A549 (cell line): ENCODE measurements around the gene HIVEP1. TPM values are rescaled to one million over a fixed set of nuclear protein-coding genes. Genes with fewer than 3 reads are reported as not detected.

Experiments
- ATAC-seq, 2 experiments: fragments of 200-7000 bp in 1 of 2; fragments of >200 bp in 1 of 2; cut with Nextera tagmentation in 1 of 2; cut with Tn5 transposase in 1 of 2; 3 replicates each; pipeline versions ENCODE4 v1.8.0 to v1.9.1; 2018 to 2020; ENCODE audit warnings: mild to moderate bottlenecking in 1 of 2, moderate library complexity in 1 of 2
- CTCF ChIA-PET: fragments of 300-600 bp; sonication (Branson Sonifier 250); formaldehyde crosslinking; extraction: SDS; loops from one replicate; lab custom pipeline; 2021; ENCODE audit warnings: antibody characterized with exemption, inconsistent platforms; lab: Yijun Ruan, JAX
- POLR2A ChIA-PET: fragments of 350-600 bp; formaldehyde crosslinking; extraction: SDS; loops from one replicate; lab custom pipeline; 2021; ENCODE audit warnings: antibody characterized with exemption, inconsistent platforms; lab: Yijun Ruan, JAX
- DNase-seq, 2 experiments: peaks; one replicate each; pipeline versions ENCODE4 v3.0.0 to v3.0.0-alpha.2; 2011 to 2016; ENCODE audit warnings: low read depth in 1 of 2, low spot score in 1 of 2
- FAIRE-seq: peaks from 2 replicates; lab custom pipeline; 2011; peaks lifted over from hg19 to GRCh38; lab: Jason Lieb, UNC
- H3K27ac ChIP-seq, 2 experiments: fragments of >200 bp; sonication (Bioruptor Twin); formaldehyde crosslinking; 3 replicates each; pipeline ENCODE4 v1.5.1; 2016 to 2017
- H3K4me1 ChIP-seq: fragments of >200 bp; sonication (Bioruptor Twin); formaldehyde crosslinking; 3 replicates; pipeline ENCODE4 v1.6.1; 2016
- H3K4me2 ChIP-seq: fragments of >200 bp; sonication (Bioruptor Twin); formaldehyde crosslinking; 3 replicates; pipeline ENCODE4 v1.6.1; 2016
- H3K4me3 ChIP-seq: fragments of >200 bp; sonication (Bioruptor Twin); formaldehyde crosslinking; 3 replicates; pipeline ENCODE4 v1.5.1; 2016
- H3K9me3 ChIP-seq: fragments of >200 bp; sonication (Bioruptor Twin); formaldehyde crosslinking; 3 replicates; pipeline ENCODE4 v1.6.1; 2016
- CBX2 ChIP-seq: fragments of 200-600 bp; sonication (generic); IDR thresholded peaks from 2 replicates; pipeline ENCODE4 v1.6.1; 2016; ENCODE audit warnings: low read depth, mild to moderate bottlenecking, borderline replicate concordance
- EP300 ChIP-seq, 2 experiments: fragments of >200 bp; sonication (Bioruptor Twin); formaldehyde crosslinking; IDR thresholded peaks; 2 replicates in 1 of 2; 3 replicates in 1 of 2; pipeline ENCODE4 v1.6.1; 2016 to 2017
- FOSL2 ChIP-seq, 2 experiments: fragments of 450-650 bp in 1 of 2; fragments of >200 bp in 1 of 2; sonication (Bioruptor Twin) in 1 of 2; formaldehyde crosslinking; IDR thresholded peaks; 2 replicates each; pipeline versions ENCODE4 v1.5.0 to v1.6.1; 2016 to 2020; ENCODE audit warnings: mild to moderate bottlenecking in 1 of 2, moderate library complexity in 1 of 2
- GATA3 ChIP-seq: IDR thresholded peaks from 2 replicates; pipeline ENCODE4 v1.6.1; 2012; ENCODE audit warnings: borderline replicate concordance
- JUN ChIP-seq, 2 experiments: fragments of >200 bp; sonication (Bioruptor Twin); formaldehyde crosslinking; IDR thresholded peaks; 2 replicates in 1 of 2; 3 replicates in 1 of 2; pipeline ENCODE4 v1.6.1; 2016 to 2017
- JUNB ChIP-seq: fragments of >200 bp; sonication (Bioruptor Twin); formaldehyde crosslinking; IDR thresholded peaks from 2 replicates; pipeline ENCODE4 v1.6.1; 2016
- MAFK ChIP-seq: fragments of 450-650 bp; IDR thresholded peaks from 2 replicates; pipeline ENCODE4 v1.6.1; 2014; ENCODE audit not compliant: partially characterized antibody
- MYC ChIP-seq: IDR thresholded peaks from 2 replicates; pipeline ENCODE4 v1.6.1; 2012; ENCODE audit warnings: mild to moderate bottlenecking, inconsistent platforms, low read length, improper control_type of control experiment, borderline replicate concordance
- PHF8 ChIP-seq: fragments of 200-600 bp; sonication (generic); IDR thresholded peaks from 2 replicates; pipeline ENCODE4 v1.6.1; 2016; ENCODE audit warnings: low read depth, mild to moderate bottlenecking, antibody characterized with exemption, moderate library complexity, borderline replicate concordance
- SREBF2 ChIP-seq: fragments of 450-650 bp; IDR thresholded peaks from 2 replicates; pipeline ENCODE4 v1.6.1; 2014; ENCODE audit warnings: mild to moderate bottlenecking, moderate library complexity
- ZC3H11A ChIP-seq: fragments of 450-650 bp; IDR thresholded peaks from 2 replicates; pipeline ENCODE4 v1.6.1; 2014; ENCODE audit warnings: antibody characterized with exemption, mild to moderate bottlenecking
- ZFP36 ChIP-seq: fragments of 450-650 bp; IDR thresholded peaks from 2 replicates; pipeline ENCODE4 v1.6.1; 2014; ENCODE audit warnings: borderline replicate concordance; ENCODE audit not compliant: partially characterized antibody
- WGBS: methylation state at CpG from one replicate; pipeline ENCODE4 v1.1.6; 2017; ENCODE audit errors: missing lambda C conversion rate; 5-methylcytosine and 5-hydroxymethylcytosine counted together
- polyA plus RNA-seq, 4 experiments: library from polyadenylated mRNA; depleted of rRNA in 3 of 4; stranded (reverse); fragments of >200 nt; fragmentation: RNase III in 1 of 4; extraction: RNeasy Plus Mini Kit Qiagen cat#74134 plus additional on column Dnase treatment in 1 of 4; gene quantifications; 2 replicates in 3 of 4; 3 replicates in 1 of 4; pipeline ENCODE4 v1.2.3, GENCODE V29; 2011 to 2017
- TF ChIP-seq, protein P1 (sequence below): IDR thresholded peaks from 2 replicates; pipeline ENCODE4 v1.6.1; 2012
- TF ChIP-seq, protein P2 (sequence below): IDR thresholded peaks from 2 replicates; pipeline ENCODE4 v1.6.1; 2012
- TF ChIP-seq, protein P3 (sequence below): fragments of 200-600 bp; sonication (generic); IDR thresholded peaks from 2 replicates; pipeline ENCODE4 v1.6.1; 2016; ENCODE audit warnings: antibody characterized with exemption, mild to moderate bottlenecking, moderate library complexity

HIVEP1 gene
- polyA plus RNA-seq, 2 of the 4 experiments (the other 2 are of a cell fraction), result 5.8 to 10.5 TPM

DNA sequence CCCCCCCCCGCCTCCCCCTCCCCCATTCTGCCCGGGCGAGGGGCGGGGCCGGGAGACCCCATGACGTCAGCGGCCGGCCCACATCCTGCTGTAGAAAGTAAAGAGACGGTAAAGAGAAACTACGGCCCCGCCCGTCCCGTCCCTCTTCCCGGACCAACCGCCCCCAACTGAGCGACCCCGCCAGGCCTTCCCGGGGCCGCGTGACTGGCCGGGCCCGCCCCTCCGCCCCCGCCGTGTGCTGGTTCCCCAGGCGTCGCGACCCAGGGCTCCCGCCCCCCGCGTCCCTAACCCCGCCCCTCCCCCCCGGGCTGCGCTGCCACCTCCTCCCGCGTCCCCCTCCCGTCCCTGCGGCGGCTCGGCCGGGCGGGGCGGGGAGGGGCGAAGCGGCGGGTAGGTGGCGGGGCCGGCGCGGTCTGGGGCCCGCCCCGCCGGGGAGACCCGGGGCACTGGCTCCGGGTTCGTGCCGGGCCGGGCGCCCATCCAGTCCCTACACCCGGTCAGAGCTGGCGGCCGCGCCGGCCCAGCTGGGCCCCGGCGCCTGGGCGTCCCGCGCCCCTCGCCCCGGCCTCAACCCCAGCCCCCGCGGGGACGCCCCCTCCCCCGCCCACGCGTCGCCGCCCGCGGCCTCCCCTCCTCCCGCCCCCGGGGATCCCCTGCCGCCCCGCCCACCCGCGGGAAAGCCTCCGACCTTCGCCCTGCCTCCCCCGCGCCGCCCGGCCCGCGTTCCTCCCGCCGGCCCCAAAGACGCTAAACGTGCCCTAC is 655 bp upstream of the HIVEP1 start:
- DNase-seq, result peak; percentile 75 to 95
- no peak for TF ChIP-seq FOSL2 (IDR thresholded peaks at IDR 0.05)
- no peak for TF ChIP-seq FOSL2 (CRISPR knock-in tag; IDR thresholded peaks at IDR 0.05)
- TF ChIP-seq JUNB, result peak; percentile 41
- peak; percentile 53 for TF ChIP-seq GATA3
- peak in 1 of 2 experiments; percentile 62; a peak in 1 of 5 replicates for TF ChIP-seq EP300 (IDR thresholded peaks at IDR 0.05)
- peak; percentile 45 to 68; a peak in 3 of 5 replicates for TF ChIP-seq JUN (IDR thresholded peaks at IDR 0.05)
- H3K9me3 ChIP-seq, result no peaks in the 10 kb centered on the region
- H3K4me3 ChIP-seq, result peak overlapping the region; percentile 84
- FAIRE-seq, result no peak
- H3K27ac ChIP-seq, result peak overlapping the region; percentile 82 to 100
- H3K4me1 ChIP-seq, result peaks cover 22% of the 10 kb centered on the region
- H3K4me2 ChIP-seq, result peak overlapping the region; percentile 88; the same call in 2 of the 3 replicates
- ChIA-PET CTCF (interaction anchor here (0.5 to 1.4 kb wide), 2 partner anchors 296 to 356 kb away, joined by 3 to 5 read pairs; no protein-coding TSS in a partner anchor), POLR2A (interaction anchor here (1.6 to 2.3 kb wide), 2 partner anchors 240 to 241 kb away, joined by 7 read pairs; no protein-coding TSS in a partner anchor)
- peak; percentile 66 to 83 for ATAC-seq
- 0% methylated on average over 1 of the region's 99 CpGs for WGBS

DNA sequence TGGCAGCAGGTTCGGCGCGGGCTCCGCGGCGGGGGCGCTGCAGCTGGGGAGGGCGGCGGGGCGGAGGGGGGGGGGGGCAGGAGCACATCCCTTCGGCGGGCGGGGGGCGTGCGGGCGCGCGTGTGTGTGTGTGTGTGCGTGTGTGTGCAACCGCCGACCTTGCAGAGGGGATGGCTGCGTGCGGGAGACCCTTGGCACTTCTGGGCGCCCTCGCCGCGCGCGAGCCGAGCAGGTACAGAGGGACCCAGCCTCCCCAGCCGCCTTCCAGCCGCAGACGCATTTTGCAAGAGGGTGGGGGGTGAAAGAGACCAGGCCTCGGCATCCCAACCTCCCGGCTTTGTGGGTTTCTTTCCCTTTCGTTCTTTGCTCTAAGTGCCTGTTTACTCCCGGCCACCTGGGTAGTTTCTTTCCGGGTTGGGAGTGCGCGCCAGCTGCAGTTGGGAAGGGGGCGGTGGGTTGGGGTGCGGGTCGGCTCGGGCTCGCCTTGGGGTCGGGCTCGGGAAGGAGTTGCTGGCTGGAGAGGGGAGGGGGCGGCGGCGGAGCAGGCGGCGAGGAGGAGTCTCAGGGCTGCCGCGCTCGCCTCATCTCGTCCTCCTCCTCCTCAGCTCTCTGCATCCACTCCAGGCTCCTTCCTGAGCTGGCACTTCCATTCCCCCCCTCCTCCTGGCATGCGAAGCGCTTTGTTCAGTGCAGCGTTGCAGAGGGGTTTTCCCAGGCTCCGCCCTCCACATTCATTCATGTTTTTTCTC is 620 bp downstream of the HIVEP1 start:
- H3K4me3 ChIP-seq, result peak overlapping the region; percentile 84
- TF ChIP-seq CBX2 (no peak), GATA3 (0 out of 2 replicates have a peak, but pooled peaks have one; percentile 22), ZFP36 (no peak), MAFK (peak; percentile 13), JUN (IDR thresholded peaks at IDR 0.05) (peak in 1 of 2 experiments; percentile 30; a peak in 1 of 5 replicates)
- TF ChIP-seq, protein P1, sequence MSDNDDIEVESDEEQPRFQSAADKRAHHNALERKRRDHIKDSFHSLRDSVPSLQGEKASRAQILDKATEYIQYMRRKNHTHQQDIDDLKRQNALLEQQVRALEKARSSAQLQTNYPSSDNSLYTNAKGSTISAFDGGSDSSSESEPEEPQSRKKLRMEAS, result peak; percentile 51; the same call in 1 of the 2 replicates
- TF ChIP-seq, protein P2, sequence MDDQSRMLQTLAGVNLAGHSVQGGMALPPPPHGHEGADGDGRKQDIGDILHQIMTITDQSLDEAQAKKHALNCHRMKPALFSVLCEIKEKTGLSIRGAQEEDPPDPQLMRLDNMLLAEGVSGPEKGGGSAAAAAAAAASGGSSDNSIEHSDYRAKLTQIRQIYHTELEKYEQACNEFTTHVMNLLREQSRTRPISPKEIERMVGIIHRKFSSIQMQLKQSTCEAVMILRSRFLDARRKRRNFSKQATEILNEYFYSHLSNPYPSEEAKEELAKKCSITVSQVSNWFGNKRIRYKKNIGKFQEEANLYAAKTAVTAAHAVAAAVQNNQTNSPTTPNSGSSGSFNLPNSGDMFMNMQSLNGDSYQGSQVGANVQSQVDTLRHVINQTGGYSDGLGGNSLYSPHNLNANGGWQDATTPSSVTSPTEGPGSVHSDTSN, result 0 out of 2 replicates have a peak, but pooled peaks have one; percentile 29
- H3K4me2 ChIP-seq, result peak overlapping the region; percentile 88
- no peak for FAIRE-seq
- H3K4me1 ChIP-seq, result peaks cover 18% of the 10 kb centered on the region
- peak; percentile 52 to 80; a peak in 5 of 6 replicates for ATAC-seq
- no peaks in the 10 kb centered on the region for H3K9me3 ChIP-seq
- peak; percentile 50 to 82 for DNase-seq
- H3K27ac ChIP-seq, result peak overlapping the region; percentile 82 to 100
- ChIA-PET CTCF (interaction anchor here (0.5 to 1.5 kb wide), 6 partner anchors 11 to 397 kb away, joined by 3 to 5 read pairs (median 3); no protein-coding TSS in a partner anchor), POLR2A (interaction anchor here (0.7 to 2.3 kb wide), 6 partner anchors 203 to 404 kb away, joined by 3 to 7 read pairs (median 4); no protein-coding TSS in a partner anchor)
- under 1% methylated on average over 25 of the region's 60 CpGs for WGBS

DNA sequence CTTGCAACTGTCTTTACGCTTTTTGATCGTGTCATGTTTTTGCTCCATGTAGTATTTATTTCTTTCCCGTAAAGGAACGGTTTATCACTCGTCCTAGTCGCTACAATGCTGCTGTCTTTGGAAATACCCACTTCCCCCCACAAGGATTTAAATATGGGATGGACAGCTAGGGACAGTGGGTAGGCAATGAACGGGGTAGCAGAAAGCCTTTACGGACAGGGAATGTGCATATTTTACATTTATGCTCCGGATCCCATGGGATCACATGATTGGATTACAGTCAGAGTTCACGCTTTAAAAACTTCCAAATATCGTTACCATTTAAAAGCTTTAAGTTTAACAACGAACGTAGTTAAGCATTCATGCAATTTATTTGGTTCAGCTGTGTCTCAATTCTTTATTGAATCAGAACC is 1.2 kb downstream of the HIVEP1 start:
- DNase-seq, result no peak
- WGBS, result 5% methylated on average over 13 of the region's 13 CpGs
- Histone ChIP-seq H3K4me2 (peak overlapping the region; percentile 88), H3K27ac (peak overlapping the region; percentile 82 to 100), H3K9me3 (no peaks in the 10 kb centered on the region), H3K4me1 (peaks cover 14% of the 10 kb centered on the region; the same call in 2 of the 3 replicates), H3K4me3 (peak overlapping the region; percentile 84)
- CTCF ChIA-PET, result interaction anchor here (0.7 to 1.5 kb wide), 5 partner anchors 10 to 397 kb away, joined by 3 to 5 read pairs (median 3); no protein-coding TSS in a partner anchor
- peak in 1 of 2 experiments; percentile 24; a peak in 3 of 6 replicates for ATAC-seq
- no peak for TF ChIP-seq SREBF2
- no peak for TF ChIP-seq ZC3H11A
- TF ChIP-seq PHF8, result no peak
- no peak for TF ChIP-seq MAFK
- TF ChIP-seq, protein P3, sequence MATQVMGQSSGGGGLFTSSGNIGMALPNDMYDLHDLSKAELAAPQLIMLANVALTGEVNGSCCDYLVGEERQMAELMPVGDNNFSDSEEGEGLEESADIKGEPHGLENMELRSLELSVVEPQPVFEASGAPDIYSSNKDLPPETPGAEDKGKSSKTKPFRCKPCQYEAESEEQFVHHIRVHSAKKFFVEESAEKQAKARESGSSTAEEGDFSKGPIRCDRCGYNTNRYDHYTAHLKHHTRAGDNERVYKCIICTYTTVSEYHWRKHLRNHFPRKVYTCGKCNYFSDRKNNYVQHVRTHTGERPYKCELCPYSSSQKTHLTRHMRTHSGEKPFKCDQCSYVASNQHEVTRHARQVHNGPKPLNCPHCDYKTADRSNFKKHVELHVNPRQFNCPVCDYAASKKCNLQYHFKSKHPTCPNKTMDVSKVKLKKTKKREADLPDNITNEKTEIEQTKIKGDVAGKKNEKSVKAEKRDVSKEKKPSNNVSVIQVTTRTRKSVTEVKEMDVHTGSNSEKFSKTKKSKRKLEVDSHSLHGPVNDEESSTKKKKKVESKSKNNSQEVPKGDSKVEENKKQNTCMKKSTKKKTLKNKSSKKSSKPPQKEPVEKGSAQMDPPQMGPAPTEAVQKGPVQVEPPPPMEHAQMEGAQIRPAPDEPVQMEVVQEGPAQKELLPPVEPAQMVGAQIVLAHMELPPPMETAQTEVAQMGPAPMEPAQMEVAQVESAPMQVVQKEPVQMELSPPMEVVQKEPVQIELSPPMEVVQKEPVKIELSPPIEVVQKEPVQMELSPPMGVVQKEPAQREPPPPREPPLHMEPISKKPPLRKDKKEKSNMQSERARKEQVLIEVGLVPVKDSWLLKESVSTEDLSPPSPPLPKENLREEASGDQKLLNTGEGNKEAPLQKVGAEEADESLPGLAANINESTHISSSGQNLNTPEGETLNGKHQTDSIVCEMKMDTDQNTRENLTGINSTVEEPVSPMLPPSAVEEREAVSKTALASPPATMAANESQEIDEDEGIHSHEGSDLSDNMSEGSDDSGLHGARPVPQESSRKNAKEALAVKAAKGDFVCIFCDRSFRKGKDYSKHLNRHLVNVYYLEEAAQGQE, result no peak
- TF ChIP-seq GATA3, result 0 out of 2 replicates have a peak, but pooled peaks have one; percentile 3
- TF ChIP-seq MYC, result no peak
- TF ChIP-seq ZFP36, result no peak
- TF ChIP-seq CBX2, result no peak
- no peak for FAIRE-seq
- POLR2A ChIA-PET, result interaction anchor here (0.7 to 2.3 kb wide), 5 partner anchors 12 to 325 kb away, joined by 3 to 7 read pairs (median 4); no protein-coding TSS in a partner anchor
